ENCODE data around the gene TMEM151B. TPM values are rescaled to one million over a fixed set of nuclear protein-coding genes. Genes with fewer than 3 reads are reported as not detected.

Gene TMEM151B
- total and polyA plus RNA-seq, 2 of the 4 experiments (the other 2 are of a cell fraction), result not detected

- dilution Hi-C loops (cut with HindIII; ENCODE audit: low sequenced_read_pairs, unreplicated experiment) (no loop called here), in situ Hi-C loops (cut with MboI; ENCODE audit: low sequenced_read_pairs) (no loop called here), intact Hi-C loops (cut with micrococcal nuclease) (no loop called here)
- peak overlapping the region; percentile 85 for H2BK5ac ChIP-seq (ENCODE audit: low read depth, low read length, poor library complexity, severe bottlenecking)
- no peak overlapping the region for H2AK5ac ChIP-seq (ENCODE audit: low read depth, low read length)
- H4K91ac ChIP-seq (ENCODE audit: insufficient read depth, low read depth, low read length), result no peak overlapping the region
- POLR2A ChIA-PET (ENCODE audit: unreplicated experiment), result no interaction called here
- H3K9me3 ChIP-seq (ENCODE audit: control insufficient read depth, insufficient read depth, low read length), result no peaks in the 10 kb centered on the region
- no peak overlapping the region for H3K4me3 ChIP-seq (ENCODE audit: insufficient read depth, low read depth, low read length)
- H3K14ac ChIP-seq (replicated peaks; ENCODE audit: low read depth, low read length), result peak overlapping the region; percentile 17; the same call in 1 of the 2 replicates
- H3K27ac ChIP-seq (ENCODE audit: insufficient read depth, low read length), result peak overlapping the region; percentile 30; the same call in 1 of the 2 replicates
- peaks cover 20 to 24% of the 10 kb centered on the region in 2 experiments for H3K79me1 ChIP-seq (ENCODE audit: low read depth in 1 of 2, low read length in 2 of 2)
- TF ChIP-seq MXI1 (IDR thresholded peaks at IDR 0.05; ENCODE audit: borderline replicate concordance, low read depth, low read length), result no peak
- no peak for TF ChIP-seq RFX5 (IDR thresholded peaks at IDR 0.05; ENCODE audit: low read depth, low read length)
- TF ChIP-seq MAFK (IDR thresholded peaks at IDR 0.05; ENCODE audit: low read depth, low read length), result no peak
- no peak for TF ChIP-seq MAZ (IDR thresholded peaks at IDR 0.05; ENCODE audit: borderline replicate concordance, low read depth, low read length)
- no peak for TF ChIP-seq CTCF (conservative IDR thresholded peaks at IDR 0.05; ENCODE audit: low read depth, low read length)
- peak overlapping the region; percentile 26; the same call in 1 of the 2 replicates for H3K4ac ChIP-seq (ENCODE audit: low read depth, low read length)
- H4K8ac ChIP-seq (ENCODE audit: low read depth in 2 of 2, low read length in 2 of 2), result peak overlapping the region in 1 of 2 experiments; percentile 50; a peak in 2 of 4 replicates
- H3K23ac ChIP-seq (ENCODE audit: low read depth, low read length), result no peak overlapping the region
- ATAC-seq (ENCODE audit: low read depth), result no peak
- no peak overlapping the region for H3K56ac ChIP-seq (ENCODE audit: extremely low read depth, insufficient read depth, low read length)
- no peaks in the 10 kb centered on the region for H3K27me3 ChIP-seq (ENCODE audit: control insufficient read depth, insufficient read depth, low read length)
- H2BK20ac ChIP-seq (ENCODE audit: low read depth, low read length), result peak overlapping the region; percentile 10; the same call in 1 of the 2 replicates
- H4K20me1 ChIP-seq (ENCODE audit: insufficient read depth, low read length), result no peaks in the 10 kb centered on the region
- DNase-seq, result no peak
- H3K9me1 ChIP-seq (ENCODE audit: insufficient read depth, low read length), result peaks cover 10% of the 10 kb centered on the region
- peak overlapping the region; percentile 41; the same call in 1 of the 2 replicates for H2BK120ac ChIP-seq (ENCODE audit: low read depth, low read length)
- peak overlapping the region; percentile 0; the same call in 1 of the 2 replicates for H3K18ac ChIP-seq (ENCODE audit: low read depth, low read length)
- peaks cover 48% of the 10 kb centered on the region for H3K36me3 ChIP-seq (ENCODE audit: control insufficient read depth, insufficient read depth, low read length)
- H2AFZ ChIP-seq (replicated peaks; ENCODE audit: low read length, poor library complexity), result no peak overlapping the region
- no peak overlapping the region for H3K9ac ChIP-seq (ENCODE audit: low read depth, low read length)
- no peak overlapping the region for H3K4me2 ChIP-seq (ENCODE audit: low read depth, low read length)
- CTCF ChIA-PET, result no interaction called here
- H2BK15ac ChIP-seq (ENCODE audit: low read depth, low read length), result no peak overlapping the region
- peaks cover 8% of the 10 kb centered on the region for H3K4me1 ChIP-seq (ENCODE audit: control insufficient read depth, insufficient read depth, low read length)
- no peak overlapping the region for H2AK9ac ChIP-seq (replicated peaks; ENCODE audit: low read depth, low read length, poor library complexity)
- no TSS peak for BruUV-seq (replicated peaks)
- H4K5ac ChIP-seq (ENCODE audit: low read depth, low read length), result peak overlapping the region; percentile 73; the same call in 1 of the 2 replicates
These were observed 39.4 kb downstream of the TMEM151B start for GRCh38 chr6:44309631-44310030.
